Small intestine (tissue), 7 donors: Measurements from ENCODE around the gene THOP1. TPM values are rescaled to one million over a fixed set of nuclear protein-coding genes. Genes with fewer than 3 reads are reported as not detected.

Experiments used
- DNase-seq, 2 donors: peaks; one replicate each; pipeline versions ENCODE4 v3.0.0 to v3.0.0-alpha.2; 2013
- FAIRE-seq: peaks from 2 replicates; lab custom pipeline; 2012; peaks lifted over from hg19 to GRCh38; lab: Jason Lieb, UNC
- H3K27ac ChIP-seq, 3 donors: one replicate each; pipeline ENCODE4 v1.5.1; 2013; ENCODE audit warnings: low read length in 2 of 3, mild to moderate bottlenecking in 2 of 3, control low read depth in 1 of 3, inconsistent platforms in 1 of 3, low read depth in 1 of 3, moderate library complexity in 1 of 3
- H3K27me3 ChIP-seq, 3 donors: one replicate each; pipeline ENCODE4 v1.6.1; 2013; ENCODE audit warnings: low read length in 3 of 3, inconsistent platforms in 1 of 3; ENCODE audit not compliant: control insufficient read depth in 3 of 3, insufficient read depth in 3 of 3
- H3K36me3 ChIP-seq, 3 donors: one replicate each; pipeline ENCODE4 v1.6.1; 2013; ENCODE audit warnings: low read length in 3 of 3, inconsistent platforms in 1 of 3, low read depth in 1 of 3, mild to moderate bottlenecking in 1 of 3, moderate library complexity in 1 of 3; ENCODE audit not compliant: control insufficient read depth in 3 of 3, insufficient read depth in 2 of 3
- H3K4me1 ChIP-seq, 3 donors: one replicate each; pipeline ENCODE4 v1.6.1; 2013; ENCODE audit warnings: low read length in 2 of 3, inconsistent platforms in 1 of 3, low read depth in 1 of 3, mild to moderate bottlenecking in 1 of 3, moderate library complexity in 1 of 3; ENCODE audit not compliant: control insufficient read depth in 3 of 3, insufficient read depth in 2 of 3
- H3K4me3 ChIP-seq, 3 donors: one replicate each; pipeline ENCODE4 v1.5.1; 2013; ENCODE audit warnings: low read length in 3 of 3, control low read depth in 1 of 3, inconsistent platforms in 1 of 3, low read depth in 1 of 3, mild to moderate bottlenecking in 1 of 3, moderate library complexity in 1 of 3
- H3K9me3 ChIP-seq, 2 donors: one replicate each; pipeline ENCODE4 v1.6.1; 2013; ENCODE audit warnings: low read depth in 1 of 2, low read length in 1 of 2; ENCODE audit not compliant: control insufficient read depth in 2 of 2, insufficient read depth in 1 of 2
- WGBS, 3 donors: extraction: QIAGEN DNeasy Blood & Tissue Kit; methylation state at CpG; one replicate each; pipeline ENCODE4 v1.1.7; 2013; 5-methylcytosine and 5-hydroxymethylcytosine counted together
- polyA plus RNA-seq, 4 donors: library from polyadenylated mRNA; stranded (reverse) in 3 of 4; unstranded in 1 of 4; fragments of 200-250 nt in 3 of 4; fragments of 120-200 nt in 1 of 4; gene quantifications; one replicate each; pipeline versions ENCODE4 v1.2.1 to v1.2.3, GENCODE V29; 2013
- donor health status: healthy with polysubstance abuse.
- donor health status: control.
- donor health status: control.
- donor health status: Bipolar disorder and iron deficiency.
- donor health status: healthy.

The THOP1 gene
- polyA plus RNA-seq, 4 donors = 36.6 to 86.3 (median 78.1) TPM

DNA sequence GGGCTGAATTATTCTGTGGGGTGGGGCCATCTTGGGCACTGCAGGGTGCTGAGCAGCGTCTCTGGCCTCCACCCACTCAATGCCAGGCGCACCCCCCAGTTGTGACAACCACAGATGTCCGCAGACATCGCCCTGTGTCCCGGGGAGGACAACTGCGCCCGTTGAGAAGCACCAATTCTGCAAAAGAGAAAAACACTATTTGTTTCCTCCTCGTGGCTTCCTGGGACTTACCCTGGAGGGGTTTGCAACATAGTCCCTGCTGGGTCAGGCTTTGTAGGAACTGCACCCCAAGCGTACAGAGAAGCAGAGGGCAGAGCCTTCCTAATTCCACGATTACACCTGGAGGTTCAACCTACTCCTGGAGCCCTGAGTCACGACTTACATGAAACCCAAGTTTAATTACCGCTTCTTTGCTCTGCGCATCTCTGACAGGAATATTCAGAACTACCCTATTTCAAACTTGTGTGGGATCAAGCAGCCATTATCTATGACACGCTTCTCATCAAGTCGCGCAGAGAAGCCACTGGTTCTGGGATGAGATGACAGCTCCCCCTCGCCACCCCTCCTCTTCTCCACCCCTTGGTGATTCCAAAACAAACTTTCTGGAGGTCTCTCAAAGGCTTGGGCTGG lies 34.4 kb upstream of the THOP1 start:
- no peaks in the 10 kb centered on the region for H3K4me1 ChIP-seq
- 75 to 77% (median 77%) methylated on average over 17 of the region's 17 CpGs for WGBS, 3 donors

DNA sequence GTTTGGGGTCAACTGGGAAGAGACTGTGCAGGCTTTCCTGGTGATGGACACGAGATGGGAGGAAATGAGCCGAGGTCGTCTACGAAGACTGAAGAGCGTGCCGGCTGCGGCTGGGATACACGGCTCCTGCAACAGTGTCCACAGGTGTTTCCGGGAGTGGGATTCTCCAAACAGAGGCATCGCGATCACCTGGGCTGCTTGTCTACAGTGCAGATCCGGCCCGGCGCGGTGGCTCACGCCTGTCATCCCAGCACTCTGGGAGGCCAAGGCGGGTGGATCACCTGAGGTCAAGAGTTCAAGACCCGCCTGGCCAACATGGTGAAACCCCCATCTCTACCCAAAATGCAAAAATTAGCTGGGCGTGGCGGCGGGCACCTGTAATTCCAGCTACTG lies 33.9 kb upstream of the THOP1 start:
- FAIRE-seq (no peak), DNase-seq (no peak)
- Histone ChIP-seq H3K27ac (no peak overlapping the region), H3K36me3 (peaks cover 0 to 34% (median 9%) of the 10 kb centered on the region in 3 donors), H3K4me1 (no peaks in the 10 kb centered on the region), H3K9me3 (no peaks in the 10 kb centered on the region), H3K27me3 (no peaks in the 10 kb centered on the region), H3K4me3 (no peak overlapping the region)
- WGBS, 3 donors = 87 to 92% (median 91%) methylated on average over 20 to 21 of the region's 21 CpGs

More for the DNA sequence above, 34.4 kb upstream of the THOP1 start:
- Histone ChIP-seq H3K9me3 (no peaks in the 10 kb centered on the region), H3K36me3 (peaks cover 0 to 29% (median 9%) of the 10 kb centered on the region in 3 donors), H3K4me3 (no peak overlapping the region), H3K27me3 (no peaks in the 10 kb centered on the region), H3K27ac (no peak overlapping the region)
- DNase-seq (no peak), FAIRE-seq (no peak)

DNA sequence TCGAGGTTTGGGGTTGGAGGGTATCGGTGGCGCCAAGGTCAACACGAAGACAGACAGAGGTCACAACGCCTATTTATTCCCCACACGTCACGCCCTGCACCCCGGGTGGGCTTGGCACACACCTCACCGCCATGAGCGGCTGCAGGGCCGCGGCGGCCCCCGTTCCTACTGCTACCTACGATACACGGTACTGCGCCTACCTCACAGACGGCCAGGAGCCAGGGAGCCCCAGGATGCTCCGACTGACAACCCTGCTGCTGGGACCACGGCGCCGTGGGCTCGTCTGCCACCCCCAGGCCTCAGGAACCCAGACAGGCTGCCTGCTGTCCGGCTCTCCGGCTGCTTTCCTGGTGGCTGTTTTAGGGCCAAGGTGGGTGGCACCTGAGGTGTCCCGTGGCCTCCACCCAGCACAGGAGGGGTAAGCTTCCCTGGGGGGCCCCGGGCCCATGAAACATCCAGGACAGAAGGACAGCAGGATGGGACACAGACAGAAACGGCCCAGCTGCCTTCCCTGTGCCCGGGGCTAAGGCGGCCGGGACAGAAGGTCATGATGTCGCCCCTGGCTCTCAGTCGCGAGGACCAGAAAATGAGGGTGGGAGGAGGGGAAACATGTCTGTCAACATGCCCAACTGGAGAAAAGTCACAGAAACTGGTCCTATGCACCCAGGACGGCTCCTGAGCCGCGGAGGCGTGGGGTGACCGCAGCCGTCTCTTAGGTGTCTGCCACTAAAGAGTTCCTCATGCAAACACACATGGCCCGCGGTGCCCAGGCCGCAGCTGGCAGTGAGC lies 30.4 kb upstream of the THOP1 start:
- FAIRE-seq = no peak
- H3K36me3 ChIP-seq = peaks cover 0 to 61% (median 12%) of the 10 kb centered on the region in 3 donors
- no peak overlapping the region for H3K27ac ChIP-seq
- no peaks in the 10 kb centered on the region for H3K9me3 ChIP-seq
- H3K4me1 ChIP-seq = no peaks in the 10 kb centered on the region
- DNase-seq = no peak
- H3K27me3 ChIP-seq = no peaks in the 10 kb centered on the region
- WGBS, 3 donors = 94 to 96% (median 96%) methylated on average over 43 of the region's 43 CpGs
- no peak overlapping the region for H3K4me3 ChIP-seq

DNA sequence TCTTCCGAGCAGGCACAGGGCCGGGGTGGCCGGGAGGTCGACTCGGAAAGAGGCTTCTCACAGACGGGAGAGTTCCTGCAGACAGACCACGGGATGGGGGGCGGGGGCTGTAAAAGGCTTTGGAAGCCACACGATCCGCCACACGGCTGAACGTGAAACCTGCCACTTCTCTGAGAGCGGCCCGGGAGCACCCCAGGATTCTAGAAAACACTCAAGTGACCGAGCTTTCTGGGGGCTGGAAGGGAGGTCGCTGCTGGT lies 29.9 kb upstream of the THOP1 start:
- no peaks in the 10 kb centered on the region for H3K27me3 ChIP-seq
- H3K36me3 ChIP-seq = peaks cover 0 to 62% (median 12%) of the 10 kb centered on the region in 3 donors
- WGBS, 3 donors = 92 to 95% (median 94%) methylated on average over 16 of the region's 16 CpGs
- H3K9me3 ChIP-seq = no peaks in the 10 kb centered on the region
- FAIRE-seq (no peak), DNase-seq (no peak)
- no peak overlapping the region for H3K4me3 ChIP-seq
- H3K27ac ChIP-seq = no peak overlapping the region
- no peaks in the 10 kb centered on the region for H3K4me1 ChIP-seq

DNA sequence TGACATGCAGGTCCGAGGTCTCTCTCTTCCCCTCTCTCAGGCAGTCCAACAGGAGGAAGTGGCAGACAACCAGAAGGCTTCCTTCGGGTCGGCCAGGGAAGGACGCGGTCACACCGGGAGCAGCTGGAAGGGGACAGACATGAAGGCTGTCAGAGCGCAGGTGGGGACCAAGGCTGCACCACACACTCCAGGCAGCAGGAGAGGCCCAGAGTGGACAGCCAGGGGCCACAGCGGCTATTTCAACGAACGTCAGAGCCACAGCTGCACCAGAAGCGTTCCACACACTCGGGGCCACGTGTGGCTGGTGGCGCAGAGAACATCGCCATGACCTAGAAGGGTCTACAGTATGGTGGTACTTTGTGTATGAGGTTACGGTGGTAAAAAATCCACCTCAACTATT lies 29.5 kb upstream of the THOP1 start:
- no peak overlapping the region for H3K4me3 ChIP-seq
- FAIRE-seq (no peak), DNase-seq (no peak)
- no peak overlapping the region for H3K27ac ChIP-seq
- 92 to 94% (median 93%) methylated on average over 16 of the region's 16 CpGs for WGBS, 3 donors
- H3K36me3 ChIP-seq = peaks cover 3 to 66% (median 12%) of the 10 kb centered on the region in 3 donors
- no peaks in the 10 kb centered on the region for H3K27me3 ChIP-seq
- no peaks in the 10 kb centered on the region for H3K4me1 ChIP-seq
- no peaks in the 10 kb centered on the region for H3K9me3 ChIP-seq

DNA sequence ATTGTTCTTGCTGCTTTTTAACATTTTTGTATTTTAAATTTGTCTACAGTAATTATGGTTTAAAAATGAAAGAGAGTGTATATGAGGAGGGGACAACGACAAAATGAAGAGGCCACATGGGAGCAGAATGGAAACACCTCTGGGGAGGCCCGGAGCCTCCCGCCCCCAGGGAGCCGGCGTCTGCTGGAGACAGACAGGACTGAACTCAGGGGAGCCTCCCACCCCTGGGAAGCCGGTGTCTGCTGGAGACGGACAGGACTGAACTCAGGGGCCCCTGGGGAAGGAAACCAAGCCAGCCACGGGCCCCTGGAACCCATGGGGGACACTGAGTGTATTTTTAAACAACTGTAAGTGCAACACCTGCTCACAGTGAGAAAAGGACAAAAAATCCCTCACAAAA lies 28.8 kb upstream of the THOP1 start:
- DNase-seq (no peak), FAIRE-seq (no peak)
- H3K36me3 ChIP-seq = peaks cover 10 to 73% (median 16%) of the 10 kb centered on the region in 3 donors
- H3K27ac ChIP-seq = no peak overlapping the region
- no peaks in the 10 kb centered on the region for H3K27me3 ChIP-seq
- no peaks in the 10 kb centered on the region for H3K9me3 ChIP-seq
- no peaks in the 10 kb centered on the region for H3K4me1 ChIP-seq
- WGBS, 3 donors = 76 to 89% (median 84%) methylated on average over 8 of the region's 8 CpGs
- H3K4me3 ChIP-seq = no peak overlapping the region

DNA sequence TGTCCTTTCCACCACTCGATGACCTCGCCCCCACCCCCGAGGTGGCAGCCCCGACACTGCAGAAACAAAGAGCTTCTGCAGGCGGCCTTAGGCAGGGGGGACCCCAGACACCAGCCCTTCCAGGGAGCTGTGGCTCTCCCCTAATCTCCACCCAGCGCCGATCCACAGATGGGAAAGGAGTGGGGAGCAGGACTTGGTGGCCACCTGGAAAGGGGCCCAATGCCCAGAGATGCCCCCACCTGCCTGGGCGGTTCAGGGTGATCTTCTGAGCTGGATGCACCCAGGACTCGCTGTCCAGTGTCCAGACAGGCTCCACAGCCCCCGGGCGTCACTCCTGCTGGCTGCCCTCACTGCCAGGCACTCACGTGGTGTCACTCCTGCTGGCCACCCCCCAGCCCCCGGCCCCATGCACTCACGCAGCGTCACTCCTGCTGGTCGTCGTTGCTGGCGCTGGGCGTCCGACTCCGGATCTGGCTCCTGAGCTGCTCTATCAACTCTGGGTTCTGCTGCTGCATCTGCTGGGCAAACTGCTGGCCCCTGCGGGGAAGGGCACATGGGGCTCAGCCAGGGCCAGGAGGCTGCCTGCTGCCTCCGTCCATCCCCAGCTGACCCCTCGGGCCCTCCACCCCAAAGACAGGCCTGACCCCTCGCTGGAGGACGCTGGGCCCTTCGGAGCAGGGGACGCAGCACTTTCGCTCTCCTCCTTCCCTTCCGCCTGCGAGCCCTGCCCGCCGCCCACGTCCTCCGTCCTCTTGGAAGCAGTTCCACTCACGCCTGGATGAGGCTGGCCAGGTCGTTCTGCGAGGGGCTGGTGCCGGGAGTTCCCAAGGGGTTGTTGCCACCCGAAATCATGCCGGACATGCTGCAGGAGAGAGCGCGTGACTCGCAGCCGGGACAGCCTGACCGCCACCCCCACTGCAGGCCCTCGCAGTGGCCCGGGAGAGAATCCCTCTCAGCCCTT lies 28.1 kb upstream of the THOP1 start:
- peaks cover 10 to 80% (median 19%) of the 10 kb centered on the region in 3 donors for H3K36me3 ChIP-seq
- H3K27me3 ChIP-seq = no peaks in the 10 kb centered on the region
- H3K4me1 ChIP-seq = no peaks in the 10 kb centered on the region
- H3K27ac ChIP-seq = no peak overlapping the region
- 95 to 97% (median 96%) methylated on average over 46 to 48 of the region's 48 CpGs for WGBS, 3 donors
- H3K9me3 ChIP-seq = no peaks in the 10 kb centered on the region
- FAIRE-seq (no peak), DNase-seq (no peak)
- H3K4me3 ChIP-seq = no peak overlapping the region

DNA sequence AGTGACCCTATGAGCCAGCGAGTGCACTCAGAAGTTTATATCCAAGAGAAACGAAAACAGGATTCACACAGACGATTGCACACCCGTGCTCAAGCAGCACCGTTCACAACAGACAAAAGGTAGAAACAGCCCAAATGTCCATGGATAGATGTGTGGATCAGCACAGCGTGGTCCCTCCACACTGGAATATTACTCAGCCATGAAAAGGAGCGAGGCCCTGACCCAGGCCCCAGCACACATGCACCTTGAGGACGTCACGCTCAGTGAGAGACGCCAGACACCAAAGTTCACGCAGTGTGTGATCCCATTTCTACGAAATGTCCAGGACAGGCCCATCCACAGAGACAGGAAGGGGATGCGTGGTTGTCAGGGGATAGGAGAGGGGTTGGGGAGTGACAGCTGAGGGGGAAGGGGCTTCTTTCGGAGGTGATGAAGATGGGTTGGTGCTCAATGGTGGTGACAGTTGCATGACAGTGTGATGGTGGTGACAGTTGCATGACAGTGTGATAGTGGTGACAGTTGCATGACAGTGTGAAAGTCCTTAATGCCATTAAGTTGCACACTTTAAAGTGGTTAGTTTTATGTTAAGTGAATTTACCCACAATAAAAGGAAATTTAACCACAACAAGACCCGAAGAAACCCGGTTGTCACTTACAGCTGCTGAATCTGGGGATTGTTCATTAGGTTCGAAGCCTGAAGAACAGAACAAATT lies 26.5 kb upstream of the THOP1 start:
- no peak overlapping the region for H3K4me3 ChIP-seq
- DNase-seq (no peak), FAIRE-seq (no peak)
- peaks cover 15 to 88% (median 19%) of the 10 kb centered on the region in 3 donors for H3K36me3 ChIP-seq
- WGBS, 3 donors = 90 to 96% (median 93%) methylated on average over 17 of the region's 17 CpGs
- H3K4me1 ChIP-seq = no peaks in the 10 kb centered on the region
- H3K9me3 ChIP-seq = no peaks in the 10 kb centered on the region
- H3K27ac ChIP-seq = no peak overlapping the region
- H3K27me3 ChIP-seq = no peaks in the 10 kb centered on the region
